Right lobe of liver (tissue), 6 donors: Measurements from ENCODE around the gene GOLGA7B. TPM values are rescaled to one million over a fixed set of nuclear protein-coding genes. Genes with fewer than 3 reads are reported as not detected.

Experiments used
- ATAC-seq, 4 donors: fragments of 200-7000 bp; cut with Tn5 transposase; one replicate each; pipeline ENCODE4 v1.9.1; 2020; ENCODE audit warnings: mild to moderate bottlenecking in 4 of 4, moderate library complexity in 4 of 4
- DNase-seq, 3 donors: peaks; one replicate each; pipeline ENCODE4 v3.0.0-alpha.2; 2020
- H3K27ac ChIP-seq, 3 donors: fragments of 200-600 bp; one replicate each; pipeline ENCODE4 v1.8.0; 2022
- H3K27me3 ChIP-seq, 2 donors: fragments of 200-600 bp; one replicate each; pipeline ENCODE4 v1.8.0; 2022
- H3K36me3 ChIP-seq, 4 donors: fragments of 200-600 bp; sonication (generic) in 1 of 4; one replicate each; pipeline versions ENCODE4 v1.5.1 to v1.8.0; 2017 to 2022; ENCODE audit warnings: control low read depth in 1 of 4
- H3K4me1 ChIP-seq, 4 donors: fragments of 200-600 bp; sonication (generic) in 1 of 4; one replicate each; pipeline versions ENCODE4 v1.5.1 to v1.8.0; 2017 to 2022; ENCODE audit warnings: control low read depth in 1 of 4
- H3K4me3 ChIP-seq, 3 donors: fragments of 200-600 bp; one replicate each; pipeline ENCODE4 v1.8.0; 2022
- H3K9me3 ChIP-seq, 4 donors: fragments of 200-600 bp; sonication (generic) in 1 of 4; one replicate each; pipeline versions ENCODE4 v1.5.1 to v1.8.0; 2017 to 2022; ENCODE audit warnings: control low read depth in 1 of 4
- CTCF ChIP-seq, 4 donors: fragments of 200-600 bp in 3 of 4; fragments of 450-650 bp in 1 of 4; IDR thresholded peaks; one replicate each; pipeline versions ENCODE4 v1.5.1 to v1.8.0; 2016 to 2022; ENCODE audit warnings: antibody characterized with exemption in 4 of 4, mild to moderate bottlenecking in 2 of 4
- POLR2A ChIP-seq: fragments of 450-650 bp; IDR thresholded peaks from one replicate; pipeline ENCODE4 v1.6.1; 2017; ENCODE audit warnings: antibody characterized with exemption, mild to moderate bottlenecking
- WGBS: methylation state at CpG from one replicate; pipeline ENCODE4 v1.1.6; 2018; ENCODE audit warnings: low coverage, low lambda C conversion rate; ENCODE audit not compliant: insufficient coverage; ENCODE audit errors: missing lambda C conversion rate; 5-methylcytosine and 5-hydroxymethylcytosine counted together
- intact Hi-C, 2 donors: fragments of 100-400 bp; cut with DNase I; formaldehyde crosslinking; loops; one replicate each; pipeline versions ENCODE4 v1.11.2 to v1.14.1; 2022
- total RNA-seq, 6 experiments: library from RNA; depleted of rRNA in 2 of 6; stranded (reverse); fragments of >200 nt in 2 of 6; fragmentation: NEBNext Ultra II Directional in 3 of 6; extraction: Animal tissue kit (Norgen Biotek cat#: 25700) in 3 of 6; gene quantifications; one replicate each; pipeline versions ENCODE4 v1.1.0 to v1.2.4, GENCODE V29; 2016 to 2023
- donor health status: DM: no; HTN: yes; CAD: no.
- donor health status: DM: no; HTN: no; CAD: no.
- donor health status: DM: no; HTN: no; CAD: no.
- donor health status: DM: no; HTN: yes; CAD: no.
- donor health status: DM: no; HTN: yes; CAD: no.

The GOLGA7B gene
- total RNA-seq, 6 experiments from 2014 or later = 0.06 to 0.28 (median 0.14) TPM

- no peaks in the 10 kb centered on the region for H3K36me3 ChIP-seq
- no peaks in the 10 kb centered on the region for H3K27me3 ChIP-seq
- no peaks in the 10 kb centered on the region for H3K4me1 ChIP-seq
- DNase-seq (no peak), ATAC-seq (no peak)
- H3K4me3 ChIP-seq = no peak overlapping the region
- TF ChIP-seq CTCF (IDR thresholded peaks at IDR 0.05) (no peak), POLR2A (no peak)
- intact Hi-C loops = no loop called here
- no peak overlapping the region for H3K27ac ChIP-seq
- no peaks in the 10 kb centered on the region for H3K9me3 ChIP-seq
- 20% methylated on average over 2 of the region's 9 CpGs for WGBS
Observed at GRCh38 chr10:97821308-97822038, 28.2 kb upstream of the GOLGA7B start.

- Histone ChIP-seq H3K27ac (no peak overlapping the region), H3K4me1 (no peaks in the 10 kb centered on the region), H3K36me3 (no peaks in the 10 kb centered on the region), H3K27me3 (no peaks in the 10 kb centered on the region), H3K9me3 (no peaks in the 10 kb centered on the region), H3K4me3 (no peak overlapping the region)
- 20% methylated on average over 2 of the region's 10 CpGs for WGBS
- intact Hi-C loops = no loop called here
- peak in 1 of 4 donors; percentile 28 for ATAC-seq
- no peak for DNase-seq
- TF ChIP-seq CTCF (IDR thresholded peaks at IDR 0.05) (no peak), POLR2A (no peak)
Observed at GRCh38 chr10:97822261-97822687, 27.4 kb upstream of the GOLGA7B start.

- Histone ChIP-seq H3K4me3 (no peak overlapping the region), H3K9me3 (no peaks in the 10 kb centered on the region), H3K36me3 (no peaks in the 10 kb centered on the region), H3K27ac (no peak overlapping the region), H3K4me1 (no peaks in the 10 kb centered on the region), H3K27me3 (no peaks in the 10 kb centered on the region)
- TF ChIP-seq POLR2A (no peak), CTCF (IDR thresholded peaks at IDR 0.05) (no peak)
- 80% methylated on average over 2 of the region's 12 CpGs for WGBS
- ATAC-seq (peak in 1 of 4 donors; percentile 32), DNase-seq (no peak)
- intact Hi-C loops = no loop called here
Observed at GRCh38 chr10:97823734-97824133, 25.9 kb upstream of the GOLGA7B start.

- H3K4me3 ChIP-seq = no peak overlapping the region
- H3K4me1 ChIP-seq = no peaks in the 10 kb centered on the region
- WGBS = 84% methylated on average over 7 of the region's 12 CpGs
- intact Hi-C loops = no loop called here
- no peaks in the 10 kb centered on the region for H3K27me3 ChIP-seq
- no peak overlapping the region for H3K27ac ChIP-seq
- DNase-seq (no peak), ATAC-seq (no peak)
- no peaks in the 10 kb centered on the region for H3K36me3 ChIP-seq
- no peaks in the 10 kb centered on the region for H3K9me3 ChIP-seq
- TF ChIP-seq POLR2A (no peak), CTCF (IDR thresholded peaks at IDR 0.05) (no peak)
Observed at GRCh38 chr10:97825020-97825760, 24.5 kb upstream of the GOLGA7B start.
